ENCODE results near the gene CLTCL1.

DNA sequence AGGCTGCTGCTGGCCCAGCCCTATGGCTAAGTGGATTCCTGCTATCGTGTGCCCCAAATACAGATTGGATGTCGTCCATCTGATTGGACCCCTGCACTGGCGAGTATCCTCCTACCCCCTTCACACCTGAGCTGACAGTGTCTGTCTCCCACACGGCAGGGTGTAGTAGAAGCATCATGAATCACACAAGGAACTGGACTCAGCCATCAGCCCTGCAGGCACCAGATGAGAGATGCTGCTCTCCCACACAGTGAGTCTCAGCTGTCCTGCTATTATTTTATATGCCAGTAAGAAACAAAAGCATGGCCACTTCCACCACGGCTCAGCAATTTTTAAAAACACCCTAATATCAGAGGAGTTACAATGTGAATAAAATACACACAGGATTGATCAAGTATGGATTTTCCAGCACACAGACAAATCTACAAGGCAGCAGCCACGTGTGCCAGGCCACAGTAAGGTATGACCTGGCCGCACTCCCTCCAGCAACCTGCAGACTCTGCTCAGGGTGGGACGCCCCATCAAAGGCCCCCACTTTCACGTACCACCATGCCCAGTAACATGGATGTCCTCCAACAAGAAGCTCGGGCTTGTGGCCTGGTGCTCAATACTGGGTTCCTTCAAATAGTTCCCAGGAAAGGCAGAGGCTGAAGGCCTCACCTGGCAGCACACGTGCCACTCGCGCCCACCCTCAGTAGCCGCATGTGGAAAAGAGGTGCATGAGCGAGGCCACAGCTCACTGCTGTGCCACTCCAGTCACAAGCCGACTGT is 96.6 kb downstream of the CLTCL1 start:
- TF ChIP-seq TAF1 (IDR thresholded peaks at IDR 0.05; ENCODE audit: borderline replicate concordance, low read depth, low read length) (no peak), POLR2AphosphoS5 (IDR thresholded peaks at IDR 0.05; ENCODE audit: low read depth, low read length) (no peak), POLR2A (IDR thresholded peaks at IDR 0.05; ENCODE audit: low read depth, low read length) (no peak)

All from GM12892 (cell line).